ENCODE results near the gene NUBP2.
"Not testable (repeated sequence)": the region's sequence is repeated elsewhere in the genome, so short reads cannot be mapped to it uniquely, and the experiment has no call there.

Gene NUBP2

DNA sequence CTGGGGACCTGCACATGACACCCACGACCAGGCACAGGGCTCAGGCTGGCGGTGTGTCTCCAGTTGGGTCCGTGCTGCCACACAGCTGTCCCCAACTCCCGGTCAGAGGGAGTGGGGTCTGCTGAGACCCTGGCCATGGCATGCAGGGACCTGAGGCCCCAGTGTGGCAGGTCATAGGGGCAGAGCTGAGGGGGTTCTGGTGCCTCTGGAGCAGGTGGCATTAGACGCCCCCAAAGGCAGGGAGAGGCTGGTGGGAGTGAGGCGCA, 4.2 kb downstream of the NUBP2 start:
- no peak for DNase-seq

- no peak for DNase-seq
Observed at GRCh38 chr16:1787322-1788094, 4.7 kb downstream of the NUBP2 start.

GRCh38 chr16:1788095-1788707, 5.4 kb downstream of the NUBP2 start:
- DNase-seq: no peak

DNA sequence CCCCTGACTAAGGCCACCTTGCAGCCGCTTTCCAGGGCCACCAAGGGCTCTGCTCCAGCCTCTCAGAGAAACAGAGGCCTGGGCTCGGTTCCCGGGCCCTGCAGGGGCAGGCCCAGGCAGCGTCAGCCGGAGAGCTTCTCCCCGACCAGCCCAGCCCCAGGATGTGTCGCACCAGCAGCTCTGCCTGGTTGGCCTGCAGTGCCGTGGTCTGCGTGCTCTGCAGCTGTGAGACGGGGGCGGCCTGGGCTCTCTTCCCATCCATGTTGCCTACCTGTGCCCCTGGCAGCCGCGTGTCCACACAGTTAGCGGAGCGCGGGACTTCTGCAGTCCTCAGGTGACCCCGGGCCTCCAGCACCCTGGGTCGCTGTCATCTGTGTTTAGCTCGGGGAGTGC, 5.9 kb downstream of the NUBP2 start:
- no peak for DNase-seq

DNA sequence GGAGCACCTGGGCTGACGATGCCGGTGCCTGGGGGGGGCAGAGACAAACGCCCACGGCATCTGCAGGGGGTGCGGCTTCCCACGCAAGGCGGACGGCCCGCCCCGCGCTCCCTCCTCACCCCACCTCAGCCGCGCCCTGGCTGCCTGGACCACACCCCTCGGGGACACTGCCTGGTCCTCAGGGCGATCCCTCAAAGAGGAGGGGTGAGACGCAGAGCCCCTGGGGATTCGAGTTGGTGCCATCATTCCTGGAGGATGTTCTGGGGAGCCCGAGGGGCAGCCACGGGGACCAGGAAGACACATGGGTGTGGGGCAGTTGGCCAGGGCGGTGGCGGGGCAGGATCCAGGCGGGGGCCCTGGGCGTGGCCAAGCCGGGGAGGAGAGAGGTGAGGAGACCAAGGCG, 6.9 kb downstream of the NUBP2 start:
- no peak for DNase-seq

- DNase-seq: no peak
Observed at GRCh38 chr16:1790261-1790610, 7.5 kb downstream of the NUBP2 start.

DNA sequence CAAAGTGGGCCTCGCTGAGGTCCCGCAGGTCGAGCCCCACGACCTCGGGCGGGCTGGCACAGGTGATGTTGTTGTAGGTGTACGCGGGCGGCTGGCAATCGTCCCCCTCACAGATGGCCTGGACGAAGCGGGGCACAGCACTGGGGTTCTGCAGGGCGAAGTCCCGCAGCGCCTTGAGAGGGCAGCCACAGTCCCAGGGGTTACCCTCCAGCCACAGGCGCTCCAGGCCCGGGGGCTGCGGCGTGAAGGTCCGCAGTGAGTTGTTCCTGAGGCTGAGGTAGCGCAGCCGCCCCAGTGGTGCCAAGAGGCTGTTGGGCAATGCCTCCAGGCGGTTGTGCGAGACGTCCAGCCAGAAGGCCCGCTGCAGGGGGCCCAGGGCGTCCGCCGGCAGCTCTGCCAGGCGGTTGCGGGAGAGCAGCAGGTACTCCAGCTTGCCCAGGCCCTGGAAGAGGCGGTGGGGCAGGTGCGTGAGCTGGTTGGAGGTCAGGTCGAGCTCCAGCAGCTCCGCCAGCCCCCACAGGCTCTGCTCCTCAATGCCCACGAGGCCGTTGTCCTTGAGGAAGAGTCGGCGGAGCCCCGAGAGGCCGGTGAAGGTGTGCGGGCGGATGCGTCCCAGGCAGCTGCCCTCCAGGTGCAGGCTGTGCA, 8.0 kb downstream of the NUBP2 start:
- no peak for DNase-seq

- DNase-seq: no peak
Observed at GRCh38 chr16:1791256-1791942, 8.6 kb downstream of the NUBP2 start.

GRCh38 chr16:1791943-1792812, 9.4 kb downstream of the NUBP2 start:
- no peak for DNase-seq

DNA sequence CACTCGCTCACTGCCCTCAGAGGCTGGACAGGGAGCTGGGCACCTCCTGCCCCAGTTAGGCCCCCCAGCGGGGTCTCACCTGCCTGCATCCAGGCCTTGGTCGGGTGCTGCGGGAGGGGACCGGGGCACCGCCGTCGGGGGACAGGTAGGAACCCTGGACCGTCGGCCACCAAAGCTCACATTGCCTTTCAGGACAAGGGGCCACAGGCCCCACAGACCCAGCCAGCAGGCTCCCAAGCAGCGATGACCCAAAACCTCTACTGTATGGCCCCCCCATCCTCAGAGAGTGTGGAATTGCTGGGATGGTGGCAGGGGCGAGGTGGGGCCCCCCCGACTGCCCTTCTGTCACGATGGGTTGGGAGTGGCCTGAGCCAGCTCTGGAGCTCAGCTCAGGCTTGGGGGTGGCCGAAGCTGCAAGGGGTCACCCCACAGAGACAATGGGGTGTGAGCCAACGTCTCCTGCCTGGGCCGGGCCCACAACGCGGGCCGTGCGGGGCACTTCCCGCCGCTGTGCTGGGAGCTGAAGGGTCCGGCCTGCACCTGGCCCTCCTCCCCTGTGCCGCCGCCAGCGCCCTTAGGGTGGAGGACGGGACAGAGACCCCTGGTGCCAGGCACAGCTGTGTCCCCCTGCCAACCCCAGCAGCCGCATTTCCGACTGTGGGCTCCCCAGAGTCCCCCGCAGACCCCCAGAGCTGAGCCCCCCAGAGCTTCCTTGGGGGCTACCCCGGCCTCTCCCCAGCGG, 10.2 kb downstream of the NUBP2 start:
- no peak for DNase-seq

- DNase-seq: no peak
Observed at GRCh38 chr16:1793578-1794220, 10.9 kb downstream of the NUBP2 start, which contains the start of gene IGFALS. Gene IGFALS (minus strand): TSS chr16:1793705. CDS start chr16:1793652, 53 bp downstream.

DNA sequence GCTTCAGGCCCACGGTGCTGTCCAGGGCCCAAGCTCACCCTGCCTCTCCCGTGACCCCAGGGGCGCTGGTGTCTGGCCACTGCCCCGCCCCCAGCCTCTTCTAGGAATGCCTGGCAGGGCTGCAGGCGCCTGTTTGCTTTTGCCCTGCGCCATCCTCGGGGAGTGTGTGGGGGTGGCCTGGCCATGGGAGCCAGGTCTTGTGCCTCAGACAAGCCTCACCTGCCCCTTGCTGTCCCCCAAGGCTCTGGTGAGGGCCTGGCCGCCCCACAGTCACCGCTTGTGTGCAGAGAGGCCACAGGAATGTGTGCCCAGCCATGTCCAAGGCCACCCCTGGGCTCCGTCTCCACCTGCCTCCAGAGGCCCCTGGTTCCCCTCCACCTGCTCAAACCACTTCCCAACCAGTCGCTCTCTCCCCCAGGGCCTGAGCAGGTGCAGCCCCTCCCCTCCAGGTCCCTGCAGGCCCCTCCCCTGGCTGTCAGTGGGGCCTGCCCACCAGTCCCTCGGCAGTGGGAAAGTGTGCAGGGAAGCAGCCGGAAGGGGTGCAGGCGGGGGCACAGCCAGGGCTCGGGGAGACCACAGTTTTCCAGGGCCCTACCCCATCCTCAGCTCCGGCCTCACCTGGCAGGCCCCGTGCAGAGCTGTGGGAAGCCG, 11.6 kb downstream of the NUBP2 start:
- DNase-seq: no peak

DNA sequence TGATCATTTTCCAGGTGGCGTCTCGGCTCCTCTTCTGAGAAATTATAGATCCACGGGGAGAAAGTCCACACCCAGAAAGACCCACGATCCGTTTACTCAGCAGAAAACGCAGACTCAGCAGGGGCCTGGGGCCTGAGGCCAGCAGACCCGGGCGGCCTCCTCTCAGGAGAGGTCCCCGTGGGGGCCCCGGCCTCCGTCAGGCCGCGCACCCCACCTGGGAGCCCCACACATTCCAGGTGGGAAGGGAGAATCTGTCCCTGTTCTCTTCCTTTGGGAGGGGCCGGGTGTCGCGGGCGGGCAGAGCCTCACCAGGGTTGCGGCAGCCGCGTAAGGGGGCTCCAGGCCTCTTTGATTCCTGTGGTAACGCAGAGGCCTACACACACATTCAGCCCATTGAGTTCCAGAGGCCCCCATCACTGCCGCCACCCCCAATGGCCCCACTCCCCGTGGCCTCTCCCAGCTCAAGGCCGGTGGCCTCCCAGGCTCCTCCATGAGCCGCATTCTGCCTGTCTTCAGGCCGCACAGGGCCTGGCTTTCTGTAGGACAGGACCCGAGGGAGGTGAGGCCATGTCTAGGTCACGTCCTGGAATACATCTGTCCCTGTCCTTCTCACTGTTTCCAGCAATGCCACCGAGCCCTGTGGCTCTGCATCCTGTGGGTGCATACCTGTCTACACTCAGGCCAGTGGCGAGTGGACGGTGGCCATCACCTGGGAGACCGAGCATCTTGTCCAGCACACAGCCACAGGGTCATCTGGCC, 12.3 kb downstream of the NUBP2 start:
- no peak for DNase-seq

- DNase-seq: not testable (repeated sequence)
Observed at GRCh38 chr16:1799263-1799662, 16.5 kb downstream of the NUBP2 start.

GRCh38 chr16:1800701-1801100, 17.9 kb downstream of the NUBP2 start:
- DNase-seq: no peak

DNA sequence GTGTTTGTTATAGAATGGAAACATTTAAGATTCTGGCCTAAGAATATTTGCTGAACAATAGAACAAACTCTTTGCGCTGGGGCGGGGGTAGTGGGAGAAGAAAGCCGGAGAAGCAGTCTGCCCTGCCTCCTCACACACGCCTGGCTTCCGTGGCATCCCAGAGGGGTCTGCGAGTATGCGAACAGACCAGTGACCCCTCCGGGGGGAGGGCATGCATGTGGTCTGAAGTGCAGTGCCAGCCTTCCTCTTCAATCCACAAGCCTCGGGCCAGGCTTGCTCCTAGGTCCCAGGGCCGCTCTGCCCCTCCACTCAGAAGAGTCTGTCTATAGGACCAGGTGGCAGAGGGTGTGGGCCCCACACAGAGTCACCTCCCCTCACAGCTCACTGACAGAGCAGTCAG, 24.9 kb downstream of the NUBP2 start:
- DNase-seq: no peak

- no peak for DNase-seq
Observed at GRCh38 chr16:1808691-1809090, 25.9 kb downstream of the NUBP2 start.

- no peak for DNase-seq
Observed at GRCh38 chr16:1809281-1809801, 26.6 kb downstream of the NUBP2 start.

DNA sequence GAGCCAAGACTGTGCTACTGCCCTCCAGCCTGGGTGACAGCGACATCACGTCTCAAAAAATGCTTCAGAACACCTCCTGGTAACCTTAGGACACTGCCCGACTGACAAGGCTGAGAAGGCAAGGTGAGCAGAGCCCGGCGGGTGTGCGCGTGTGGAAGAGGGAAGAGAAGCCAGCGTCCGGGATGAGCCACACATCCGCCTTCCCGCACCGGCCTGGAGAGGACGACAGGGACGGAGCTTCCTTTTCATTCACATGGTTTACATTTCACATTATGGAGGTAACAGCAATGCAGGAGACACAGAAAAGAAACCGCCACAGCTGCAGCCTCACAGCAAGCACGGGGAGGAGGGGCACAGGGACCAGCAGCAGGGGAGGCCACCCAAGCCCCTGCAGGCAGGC, 27.3 kb downstream of the NUBP2 start:
- no peak for DNase-seq

DNA sequence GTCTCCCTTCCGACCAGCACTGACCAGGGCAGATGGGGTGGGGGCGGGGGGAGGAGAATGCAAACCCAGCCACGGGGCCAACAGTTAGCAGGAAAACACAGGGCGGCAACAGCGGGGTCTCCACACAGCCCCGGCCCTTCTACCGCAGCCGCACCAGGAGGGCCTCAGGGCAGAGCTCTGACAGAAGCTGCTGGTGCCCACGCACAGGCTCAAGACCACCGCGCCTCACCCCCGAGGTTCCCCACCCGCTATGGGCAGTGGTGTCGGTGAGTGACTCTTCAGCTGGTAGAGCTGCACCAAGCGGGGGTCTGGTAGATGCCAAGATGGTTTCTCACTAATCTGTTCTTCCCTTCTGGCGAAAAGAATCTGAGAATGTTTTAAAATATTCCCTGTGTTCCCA, 27.8 kb downstream of the NUBP2 start:
- DNase-seq: no peak
